Measurements from ENCODE around the gene LRRFIP1.

The LRRFIP1 gene

DNA sequence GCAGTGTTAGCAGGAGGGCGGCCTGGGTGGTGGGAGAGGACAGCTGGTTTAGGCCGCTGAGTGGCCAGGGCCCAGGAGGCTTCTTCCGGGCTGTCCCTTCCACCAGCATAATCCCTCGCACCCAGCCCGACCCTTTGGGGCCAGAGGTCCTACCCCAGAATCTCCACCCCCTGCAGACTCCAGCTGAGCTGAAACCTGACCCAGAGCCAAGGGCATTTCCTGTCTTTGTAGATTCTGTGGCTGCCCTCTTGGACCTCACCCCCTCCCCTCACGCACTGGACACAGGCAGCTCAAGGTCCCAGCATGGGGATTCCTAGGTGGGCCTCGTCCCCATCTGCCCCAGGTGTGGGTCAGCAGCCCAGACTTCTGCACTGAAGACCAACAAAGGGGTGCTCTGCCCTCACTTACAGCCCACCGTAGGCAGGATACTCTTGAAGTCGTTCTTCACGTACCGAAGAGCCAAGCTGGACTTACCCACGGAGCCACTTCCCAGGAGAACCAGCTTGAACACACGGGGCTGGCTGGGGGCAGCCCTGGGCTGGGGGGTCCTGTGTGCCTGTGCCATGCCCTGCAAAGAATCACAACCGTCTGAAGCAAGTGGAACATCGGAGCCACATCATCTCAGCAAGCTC lies 41.7 kb upstream of the LRRFIP1 start:
- Histone ChIP-seq H3K36me3 (peaks cover 0 to 54% (median 22%) of the 10 kb centered on the region in 11 experiments; a peak in 12 of 22 replicates), H3K4me1 (peaks cover 59 to 95% (median 90%) of the 10 kb centered on the region in 10 experiments), H3K9ac (peak overlapping the region in 5 of 11 experiments; percentile 11 to 38 (median 17); a peak in 5 of 22 replicates), H3K9me3 (replicated peaks in 1 of 11) (peaks cover 0 to 6% (median 0%) of the 10 kb centered on the region in 11 experiments; a peak in 3 of 22 replicates), H4K20me1 (peaks cover 0 to 43% (median 5%) of the 10 kb centered on the region in 11 experiments; a peak in 8 of 22 replicates), H3K27ac (peak overlapping the region in 1 of 11 experiments; percentile 34; a peak in 1 of 22 replicates), H3K27me3 (no peaks in the 10 kb centered on the region), H3K4me2 (peak overlapping the region; percentile 59 to 99 (median 93)), H3K4me3 (no peak overlapping the region)
- TF ChIP-seq Cebpa-rat (IDR thresholded peaks at IDR 0.05) = no peak

DNA sequence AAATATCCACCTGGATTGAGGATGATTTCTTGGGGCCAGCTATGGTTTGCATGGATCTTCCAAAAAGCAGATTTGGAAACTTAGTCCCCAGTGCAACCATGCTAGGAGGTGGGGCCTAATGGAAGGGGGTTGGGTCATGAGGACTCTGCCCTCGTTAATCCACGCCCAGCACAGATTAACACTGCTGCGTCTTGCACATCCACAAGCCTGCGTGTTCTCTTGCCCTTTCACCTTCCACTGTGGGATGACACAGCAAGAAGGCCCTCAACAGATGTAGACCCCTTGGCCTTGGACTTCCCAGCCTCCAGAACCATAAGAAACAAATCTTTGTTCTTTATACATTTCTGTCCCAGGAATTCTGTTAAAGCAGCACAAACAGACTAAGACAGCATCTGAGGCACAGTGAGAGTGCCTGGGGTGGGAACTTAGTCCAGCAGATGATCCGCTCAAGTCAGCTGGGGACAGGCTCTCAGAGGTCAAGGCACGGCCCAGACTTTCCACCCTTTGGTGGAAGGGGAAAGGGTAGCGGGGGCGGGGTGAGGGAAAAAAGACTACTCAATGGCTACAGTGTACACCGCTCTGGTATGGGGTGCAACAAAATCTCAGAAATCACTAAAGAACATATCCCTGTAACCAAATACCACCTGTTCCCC lies 39.2 kb upstream of the LRRFIP1 start:
- Histone ChIP-seq H3K9me3 (replicated peaks in 1 of 11) (peaks cover 0 to 6% (median 0%) of the 10 kb centered on the region in 11 experiments; a peak in 3 of 22 replicates), H3K36me3 (peaks cover 0 to 39% (median 15%) of the 10 kb centered on the region in 11 experiments; a peak in 12 of 22 replicates), H3K27me3 (no peaks in the 10 kb centered on the region), H4K20me1 (peaks cover 0 to 30% (median 0%) of the 10 kb centered on the region in 11 experiments; a peak in 7 of 22 replicates), H3K27ac (no peak overlapping the region), H3K9ac (no peak overlapping the region), H3K4me1 (peaks cover 82 to 100% (median 99%) of the 10 kb centered on the region in 10 experiments), H3K4me3 (no peak overlapping the region), H3K4me2 (peak overlapping the region; percentile 59 to 99 (median 93); a peak in 20 of 22 replicates)
- TF ChIP-seq Cebpa-rat (IDR thresholded peaks at IDR 0.05) = no peak

DNA sequence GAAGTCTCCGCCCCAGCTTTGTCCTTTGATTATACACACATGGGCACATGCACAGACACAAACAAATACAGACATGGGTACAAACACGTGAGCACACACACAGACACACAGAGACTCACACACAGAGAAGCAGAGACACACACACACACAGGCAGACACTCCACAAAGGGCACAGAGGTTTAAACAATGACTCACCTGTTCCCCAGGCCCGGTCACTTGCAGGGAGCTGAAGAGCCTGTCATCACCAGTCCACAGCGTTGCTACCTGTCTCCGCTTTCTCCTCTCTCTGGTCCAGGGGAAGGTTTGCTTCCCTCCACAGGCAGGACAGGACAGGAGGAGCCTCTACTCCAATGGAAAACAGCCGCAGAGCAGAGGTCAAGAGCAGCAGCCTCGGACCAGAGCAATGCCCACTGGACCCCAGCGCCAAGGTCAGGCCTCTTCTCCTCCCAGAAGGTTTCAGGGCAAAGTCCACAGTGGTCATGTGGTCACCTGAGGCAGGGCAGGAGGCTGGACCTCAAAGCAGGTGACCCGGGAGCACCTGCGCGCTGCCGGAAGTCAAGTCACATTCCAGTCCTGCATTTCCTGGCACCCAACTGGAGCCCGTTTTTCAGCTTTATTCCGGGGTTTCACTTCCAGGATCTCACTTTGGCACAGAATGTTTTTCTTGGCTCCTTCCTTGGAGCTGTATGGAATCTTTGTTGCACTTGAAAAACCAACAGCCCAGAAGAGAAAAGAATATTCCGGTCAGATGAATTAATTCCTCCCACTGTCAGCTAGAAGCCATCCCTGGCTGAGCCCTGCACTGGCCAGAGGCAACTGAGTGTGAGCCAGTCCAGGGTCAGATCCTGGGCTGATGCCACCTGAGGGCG lies 36.9 kb upstream of the LRRFIP1 start, which contains the start of gene RAB17:
Gene RAB17, minus strand, starts transcription at position 463 of the 869 bp plus-strand sequence. CDS start 4,580 bp downstream, outside the sequence.
- Histone ChIP-seq H3K4me2 (peak within 1 kb of the TSS; percentile 89 to 99 (median 93)), H4K20me1 (peaks cover 0 to 21% (median 0%) of the 10 kb centered on the region in 11 experiments; a peak in 6 of 22 replicates), H3K4me3 (peak within 1 kb of the TSS; percentile 38 to 69 (median 50)), H3K9me3 (replicated peaks in 1 of 11) (peaks cover 0 to 6% (median 0%) of the 10 kb centered on the region in 11 experiments; a peak in 3 of 22 replicates), H3K27me3 (no peaks in the 10 kb centered on the region), H3K4me1 (peaks cover 91 to 100% (median 100%) of the 10 kb centered on the region in 10 experiments), H3K36me3 (peaks cover 0 to 30% (median 12%) of the 10 kb centered on the region in 11 experiments; a peak in 11 of 22 replicates), H3K9ac (peak within 1 kb of the TSS; percentile 55 to 81 (median 70); a peak in 21 of 22 replicates), H3K27ac (peak within 1 kb of the TSS; percentile 38 to 89 (median 81))
- TF ChIP-seq Cebpa-rat (IDR thresholded peaks at IDR 0.05) = no peak

DNA sequence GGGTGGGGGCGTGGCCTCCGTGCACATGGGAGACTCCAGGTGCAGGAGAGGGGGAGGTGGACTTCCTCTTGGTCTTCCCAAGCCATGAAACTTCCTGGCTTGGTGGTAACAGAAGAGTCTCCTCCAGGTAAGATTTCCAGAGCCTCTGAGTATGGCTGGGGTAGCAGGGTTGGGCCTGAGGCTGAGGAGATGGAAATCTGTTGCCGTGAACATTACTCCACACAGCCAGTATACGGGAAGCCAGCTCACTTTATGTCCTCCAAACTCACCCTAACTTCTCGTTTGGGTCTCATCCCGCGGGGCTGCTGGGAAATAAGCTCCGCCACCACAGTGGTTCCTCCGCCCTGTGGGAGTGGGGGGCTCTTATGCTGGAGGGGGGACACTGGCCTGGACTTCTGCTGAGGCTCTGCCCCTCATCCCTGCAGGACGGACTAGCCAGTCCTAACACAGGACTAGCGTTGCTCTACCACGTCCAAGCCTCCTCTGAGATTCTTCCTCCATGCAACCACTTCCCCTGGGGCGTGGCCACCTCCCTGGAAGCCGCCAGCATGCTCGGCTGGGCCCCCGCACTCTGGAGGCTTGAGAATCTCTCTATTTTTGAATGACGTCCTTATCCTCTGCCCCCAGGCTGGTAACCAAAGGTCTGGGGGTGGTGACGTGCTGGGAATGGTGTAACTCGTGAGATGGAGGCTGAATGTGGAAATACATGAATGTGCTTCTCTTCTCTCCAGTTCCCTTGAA lies 36.1 kb upstream of the LRRFIP1 start:
- peak overlapping the region; percentile 38 to 69 (median 50) for H3K4me3 ChIP-seq
- H3K4me2 ChIP-seq = peak overlapping the region; percentile 89 to 99 (median 93)
- H3K4me1 ChIP-seq = peaks cover 91 to 100% (median 100%) of the 10 kb centered on the region in 10 experiments

DNA sequence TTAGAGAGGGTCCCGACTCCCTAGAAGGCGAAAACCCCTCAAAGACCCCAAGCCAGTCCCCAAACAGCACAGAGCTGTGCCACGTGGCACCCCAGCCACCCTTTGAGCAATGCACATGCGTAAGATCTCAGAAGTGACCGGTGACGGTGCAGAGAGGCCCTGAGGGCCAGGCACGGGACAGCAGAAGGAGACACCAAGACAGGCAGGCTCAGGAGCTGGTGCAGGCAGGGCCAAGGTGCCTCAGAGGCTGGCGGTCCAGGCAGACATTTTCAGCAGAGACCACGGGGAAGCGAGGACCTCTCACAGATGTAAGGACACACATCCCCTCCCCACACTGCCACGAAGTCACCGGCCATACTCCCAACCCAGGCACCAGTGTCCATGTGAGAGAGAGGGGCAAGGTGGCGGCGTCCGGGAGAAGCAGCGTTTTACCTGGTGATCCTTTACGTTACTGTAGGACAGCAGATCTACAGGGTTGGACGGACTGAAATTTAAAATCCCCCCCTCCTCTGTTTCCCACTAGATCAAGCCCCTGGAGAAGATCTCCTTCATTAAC lies 34.9 kb upstream of the LRRFIP1 start:
- peaks cover 0 to 6% (median 0%) of the 10 kb centered on the region in 11 experiments; a peak in 3 of 22 replicates for H4K20me1 ChIP-seq
- TF ChIP-seq Cebpa-rat (IDR thresholded peaks at IDR 0.05) = no peak
- peak overlapping the region in 10 of 11 experiments; percentile 1 to 89 (median 80); a peak in 15 of 22 replicates for H3K27ac ChIP-seq
- H3K36me3 ChIP-seq = peaks cover 0 to 23% (median 7%) of the 10 kb centered on the region in 11 experiments; a peak in 7 of 22 replicates
- peak overlapping the region in 8 of 11 experiments; percentile 18 to 83 (median 66); a peak in 13 of 22 replicates for H3K9ac ChIP-seq
- peaks cover 91 to 100% (median 100%) of the 10 kb centered on the region in 10 experiments for H3K4me1 ChIP-seq
- H3K4me2 ChIP-seq = peak overlapping the region; percentile 89 to 99 (median 93)
- H3K27me3 ChIP-seq = no peaks in the 10 kb centered on the region
- H3K9me3 ChIP-seq (replicated peaks in 1 of 11) = peaks cover 0 to 6% (median 0%) of the 10 kb centered on the region in 11 experiments; a peak in 3 of 22 replicates
- peak overlapping the region in 1 of 10 experiments; percentile 2; a peak in 1 of 20 replicates for H3K4me3 ChIP-seq

More for the DNA sequence above, 36.1 kb upstream of the LRRFIP1 start:
- Histone ChIP-seq H3K27me3 (no peaks in the 10 kb centered on the region), H3K9me3 (replicated peaks in 1 of 11) (peaks cover 0 to 6% (median 0%) of the 10 kb centered on the region in 11 experiments; a peak in 3 of 22 replicates), H4K20me1 (peaks cover 0 to 14% (median 0%) of the 10 kb centered on the region in 11 experiments; a peak in 4 of 22 replicates), H3K27ac (peak overlapping the region; percentile 38 to 89 (median 81)), H3K36me3 (peaks cover 0 to 24% (median 7%) of the 10 kb centered on the region in 11 experiments; a peak in 7 of 22 replicates), H3K9ac (peak overlapping the region; percentile 55 to 81 (median 70); a peak in 21 of 22 replicates)
- no peak for TF ChIP-seq Cebpa-rat (IDR thresholded peaks at IDR 0.05)

DNA sequence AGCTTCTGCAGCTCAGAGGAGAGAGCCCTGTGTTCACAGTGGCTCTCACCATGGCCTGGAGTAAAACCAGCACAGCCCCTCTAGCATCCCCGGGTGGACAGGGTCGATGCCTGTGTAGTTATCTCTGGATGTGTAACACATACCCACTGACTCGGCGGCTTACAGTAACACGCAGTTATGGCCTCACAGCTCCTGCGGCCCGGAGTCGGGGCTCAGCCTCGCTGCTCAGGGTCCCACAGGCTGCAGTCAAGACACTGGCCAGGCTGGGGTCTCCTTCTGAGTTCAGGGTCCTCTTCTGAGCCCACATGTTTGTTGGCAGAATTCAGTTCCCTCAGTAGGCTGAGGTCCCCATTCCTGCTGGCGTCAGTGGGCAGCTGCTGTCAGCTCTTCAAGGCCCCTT lies 34.4 kb upstream of the LRRFIP1 start:
- peak overlapping the region; percentile 89 to 99 (median 93) for H3K4me2 ChIP-seq
- H3K27ac ChIP-seq = peak overlapping the region in 9 of 11 experiments; percentile 33 to 89 (median 81); a peak in 13 of 22 replicates
- H4K20me1 ChIP-seq = peaks cover 0 to 4% (median 0%) of the 10 kb centered on the region in 11 experiments; a peak in 2 of 22 replicates
- H3K36me3 ChIP-seq = peaks cover 0 to 18% (median 3%) of the 10 kb centered on the region in 11 experiments; a peak in 7 of 22 replicates
- peaks cover 92 to 99% (median 98%) of the 10 kb centered on the region in 10 experiments for H3K4me1 ChIP-seq
- H3K9me3 ChIP-seq (replicated peaks in 1 of 11) = peaks cover 0 to 3% (median 0%) of the 10 kb centered on the region in 11 experiments; a peak in 3 of 22 replicates
- H3K9ac ChIP-seq = peak overlapping the region in 9 of 11 experiments; percentile 20 to 83 (median 58); a peak in 12 of 22 replicates
- peak overlapping the region in 1 of 10 experiments; percentile 20; a peak in 1 of 20 replicates for H3K4me3 ChIP-seq
- no peak for TF ChIP-seq Cebpa-rat (IDR thresholded peaks at IDR 0.05)
- no peaks in the 10 kb centered on the region for H3K27me3 ChIP-seq

All from BLaER1 treated with 17β-estradiol and CSF1 and Interleukin-3, amounts not matched to agents 10 nM and 100 nM (cell line).